GM06990 (cell line): ENCODE results near the gene WASHC2A.
"Not testable (repeated sequence)": the region's sequence is repeated elsewhere in the genome, so short reads cannot be mapped to it uniquely, and the experiment has no call there.

Source experiments
- DNase-seq: peaks from one replicate; pipeline ENCODE4 v3.0.0-alpha.2; 2011; ENCODE audit not compliant: insufficient read length; ENCODE audit errors: extremely low read depth
- H3K27me3 ChIP-seq: replicated peaks from 2 replicates; pipeline ENCODE4 v1.6.0; 2011; ENCODE audit warnings: low read length; ENCODE audit not compliant: control insufficient read depth, insufficient read depth
- H3K36me3 ChIP-seq: 2 replicates; pipeline ENCODE4 v1.5.1; 2011; ENCODE audit warnings: low read length; ENCODE audit not compliant: control insufficient read depth, insufficient read depth
- H3K4me3 ChIP-seq: replicated peaks from 2 replicates; pipeline ENCODE4 v1.5.1; 2011; ENCODE audit warnings: low read depth, mild to moderate bottlenecking, control low read depth, low read length
- CTCF ChIP-seq: IDR thresholded peaks from 2 replicates; pipeline ENCODE4 v1.5.1; 2011; ENCODE audit warnings: low read length, control low read depth, mild to moderate bottlenecking, inconsistent platforms; ENCODE audit not compliant: insufficient read depth, poor library complexity, severe bottlenecking

WASHC2A gene

DNA sequence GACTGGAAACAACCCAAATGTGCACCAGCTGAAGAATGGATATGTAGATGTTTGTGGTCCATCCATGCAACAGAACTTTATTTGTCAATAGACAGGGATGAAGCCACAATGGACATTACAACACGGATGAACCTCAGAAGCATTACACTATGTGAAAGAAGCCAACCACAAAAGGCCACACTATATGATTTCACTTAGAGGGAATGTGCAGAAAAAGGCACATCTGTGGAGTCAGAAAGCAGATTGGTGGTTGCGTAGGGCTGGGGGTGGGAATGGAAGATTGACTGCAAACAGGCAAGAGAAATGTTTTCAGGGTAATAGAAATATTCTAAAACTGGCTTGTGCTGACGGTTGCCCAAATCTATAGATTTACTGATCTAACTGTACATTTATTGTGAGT is 34.3 kb upstream of the WASHC2A start:
- no peaks in the 10 kb centered on the region for H3K27me3 ChIP-seq
- no peak for DNase-seq
- no peaks in the 10 kb centered on the region for H3K36me3 ChIP-seq
- no peak overlapping the region for H3K4me3 ChIP-seq
- no peak for TF ChIP-seq CTCF

- H3K27me3 ChIP-seq, DNase-seq, H3K4me3 ChIP-seq, H3K36me3 ChIP-seq: not testable (repeated sequence)
These were observed 32.4 kb upstream of the WASHC2A start for GRCh38 chr10:50035337-50035736.

DNA sequence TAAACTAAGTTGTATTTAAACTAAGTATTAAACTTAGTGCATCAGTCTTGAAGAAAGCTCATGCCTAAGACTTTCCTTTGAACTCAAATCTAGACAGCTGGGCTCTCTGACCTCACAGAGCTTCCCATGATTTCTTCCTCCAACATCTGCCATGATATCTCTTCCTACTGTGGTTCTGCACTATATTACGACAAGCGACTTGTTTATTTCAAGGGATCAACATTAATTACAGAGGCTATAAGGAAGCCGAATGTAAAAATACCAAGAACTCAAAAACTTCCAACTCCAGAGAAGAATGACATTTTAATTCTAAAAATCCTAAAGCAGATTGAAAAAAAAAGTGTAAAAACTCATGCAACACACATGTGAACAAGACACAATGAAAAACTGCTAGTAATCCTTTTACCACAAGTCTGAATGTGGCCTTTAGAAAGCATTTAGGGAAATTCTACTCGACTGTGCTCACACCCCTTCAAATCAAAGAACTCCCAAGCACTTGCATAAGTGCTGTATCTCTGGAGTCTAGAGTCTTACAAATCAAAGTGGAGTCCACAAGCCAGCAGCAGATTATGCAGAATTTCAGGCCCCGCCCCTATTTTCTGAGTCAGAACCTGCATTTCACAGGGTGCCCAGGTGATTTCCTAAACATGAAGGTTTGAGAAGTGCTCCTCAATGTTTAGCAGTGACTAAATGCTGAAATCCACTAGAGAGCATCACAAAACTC is 22.7 kb upstream of the WASHC2A start:
- no peak overlapping the region for H3K4me3 ChIP-seq
- no peak for TF ChIP-seq CTCF
- H3K36me3 ChIP-seq, result no peaks in the 10 kb centered on the region
- no peak for DNase-seq
- no peaks in the 10 kb centered on the region for H3K27me3 ChIP-seq

- DNase-seq, result not testable (repeated sequence)
These were observed 21.3 kb upstream of the WASHC2A start for GRCh38 chr10:50046457-50046856.

GRCh38 chr10:50047594-50047993 is 20.2 kb upstream of the WASHC2A start:
- not testable (repeated sequence) for H3K4me3 ChIP-seq, H3K36me3 ChIP-seq, DNase-seq, H3K27me3 ChIP-seq

More at GRCh38 chr10:50046457-50046856, 21.3 kb upstream of the WASHC2A start:
- H3K36me3 ChIP-seq, H3K27me3 ChIP-seq, H3K4me3 ChIP-seq: not testable (repeated sequence)

GRCh38 chr10:50051995-50052660 is 15.6 kb upstream of the WASHC2A start:
- H3K27me3 ChIP-seq, H3K4me3 ChIP-seq, DNase-seq, H3K36me3 ChIP-seq: not testable (repeated sequence)

DNA sequence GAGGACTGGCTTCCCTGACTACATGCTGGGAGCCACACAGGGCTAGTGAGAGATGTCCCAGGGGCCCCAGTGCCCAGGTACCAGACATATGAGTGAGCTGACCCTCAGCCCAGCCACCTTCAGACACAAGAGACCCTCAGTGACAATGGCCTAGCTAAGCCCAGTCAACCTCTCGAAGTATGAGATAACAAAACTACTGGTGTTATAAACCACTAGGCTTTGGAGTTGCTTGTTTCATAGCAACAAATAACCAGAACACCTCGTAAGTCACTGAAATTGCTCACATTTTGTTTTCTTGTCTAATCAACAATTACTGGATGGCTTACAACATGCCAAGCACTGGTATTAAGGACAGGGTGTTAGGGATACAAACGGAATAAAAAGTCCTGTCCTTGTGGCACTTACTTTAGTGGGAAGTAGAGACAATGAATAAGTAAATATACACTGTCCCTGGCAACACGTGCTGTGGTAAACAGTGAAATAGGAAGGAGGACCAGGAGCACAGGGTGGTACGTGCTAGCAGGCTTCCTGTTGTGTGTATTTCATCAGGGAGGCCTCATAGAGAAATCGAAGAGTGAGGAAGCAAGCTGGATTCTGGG is 14.9 kb upstream of the WASHC2A start:
- not testable (repeated sequence) for H3K27me3 ChIP-seq, DNase-seq, H3K36me3 ChIP-seq, H3K4me3 ChIP-seq

DNA sequence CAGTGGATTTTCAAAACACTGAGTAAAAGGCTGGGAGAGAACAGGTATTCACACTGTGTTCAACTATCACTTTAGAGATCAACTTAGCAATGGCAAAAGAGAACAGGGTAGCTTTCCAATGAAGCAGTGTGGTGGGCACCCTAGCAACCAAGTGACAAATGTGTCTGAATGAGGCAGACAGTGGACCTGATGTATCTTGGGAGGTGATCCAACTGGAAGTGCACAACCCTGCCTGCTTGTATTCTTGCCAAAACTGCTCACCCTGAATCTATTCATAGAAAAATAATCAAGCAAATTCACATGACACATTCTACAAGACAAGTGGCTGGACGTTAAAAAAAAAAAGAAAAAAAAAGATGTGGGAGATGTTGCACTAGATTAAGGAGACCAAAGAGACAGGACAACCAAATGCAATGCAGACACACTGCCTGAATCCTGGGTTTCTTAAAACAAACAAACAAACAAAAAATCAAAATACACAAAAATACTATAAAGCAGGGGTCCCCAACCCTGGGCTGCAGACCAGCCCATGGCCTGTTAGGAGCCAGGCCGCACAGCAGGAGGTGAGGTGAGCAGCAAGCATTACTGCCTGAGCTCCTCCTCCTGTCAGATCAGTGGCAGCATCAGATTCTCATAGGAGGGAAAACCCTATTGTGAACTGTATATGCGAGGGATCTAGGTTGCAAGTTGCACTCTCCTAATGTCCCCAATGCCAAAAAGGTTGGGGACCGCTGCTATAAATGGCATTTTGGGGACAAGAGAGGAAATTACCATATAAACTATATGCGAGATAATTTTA is 12.1 kb upstream of the WASHC2A start:
- H3K27me3 ChIP-seq, H3K36me3 ChIP-seq, DNase-seq, H3K4me3 ChIP-seq: not testable (repeated sequence)

DNA sequence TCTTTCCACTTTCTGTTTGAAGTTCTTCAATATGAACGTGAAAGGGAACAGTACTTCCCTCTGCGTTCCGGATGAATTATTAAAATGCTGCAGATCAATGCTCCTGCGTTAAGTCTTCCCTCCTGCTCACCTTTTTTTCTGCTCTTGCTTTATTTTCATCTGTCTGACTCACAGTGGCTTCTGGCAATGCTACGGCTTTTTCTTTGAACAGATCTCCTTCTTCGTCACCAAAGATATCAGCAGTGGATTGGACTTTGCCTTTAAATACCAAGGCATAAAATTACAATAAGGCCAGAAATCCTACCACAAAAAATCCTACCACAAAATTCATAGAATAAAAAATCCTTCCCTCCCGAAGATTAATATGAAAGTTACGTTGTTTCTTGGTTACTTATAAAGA is 11.1 kb upstream of the WASHC2A start:
- not testable (repeated sequence) for DNase-seq, H3K27me3 ChIP-seq, H3K36me3 ChIP-seq, H3K4me3 ChIP-seq

DNA sequence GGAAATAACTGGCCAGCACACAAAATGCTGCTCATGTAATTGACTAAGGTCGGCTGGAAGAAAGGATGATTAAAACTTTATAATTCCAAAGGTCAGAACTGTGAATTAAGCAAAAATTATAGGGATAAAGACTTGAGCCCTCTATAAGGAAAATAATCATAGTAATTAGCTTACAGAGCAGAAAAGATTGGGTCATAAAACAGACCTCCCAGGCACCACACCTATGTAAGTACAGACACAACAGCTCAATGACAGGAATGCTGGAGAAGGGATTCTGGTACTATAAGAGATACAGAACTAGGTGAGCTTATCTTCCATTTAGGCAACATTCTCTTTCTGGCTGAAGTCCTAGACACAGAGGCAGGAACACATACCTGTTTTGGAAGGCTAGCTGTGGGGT is 9.0 kb upstream of the WASHC2A start:
- not testable (repeated sequence) for H3K4me3 ChIP-seq, H3K36me3 ChIP-seq, H3K27me3 ChIP-seq, DNase-seq

DNA sequence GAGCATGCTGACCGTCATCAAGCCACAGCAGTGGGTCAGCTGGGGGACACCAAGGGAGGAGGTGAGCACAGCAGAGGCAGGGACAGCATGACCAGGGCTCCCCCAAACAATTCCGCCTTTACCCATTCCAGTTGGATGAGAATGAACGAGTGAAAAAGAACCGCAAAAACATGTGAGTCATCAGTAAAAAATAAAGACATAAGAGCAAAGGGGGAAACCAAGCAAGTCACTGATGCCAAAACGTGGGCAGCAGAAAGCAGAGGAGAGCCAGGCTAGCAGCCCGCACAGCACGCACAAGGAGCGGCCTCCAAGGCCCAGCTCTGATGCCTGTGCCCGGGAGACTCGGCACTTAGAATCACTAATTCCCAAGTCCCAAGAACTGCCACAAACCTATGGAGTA is 7.8 kb upstream of the WASHC2A start:
- not testable (repeated sequence) for DNase-seq, H3K36me3 ChIP-seq, H3K27me3 ChIP-seq, H3K4me3 ChIP-seq
